Gastrocnemius medialis (tissue), 4 donors: ENCODE results near the gene BMPR2. TPM values are rescaled to one million over a fixed set of nuclear protein-coding genes. Genes with fewer than 3 reads are reported as not detected.
"Not testable (repeated sequence)": the region's sequence is repeated elsewhere in the genome, so short reads cannot be mapped to it uniquely, and the experiment has no call there.

Experiments used
- ATAC-seq, 2 donors: fragments of 150-250 bp; one replicate each; pipeline ENCODE4 v1.9.1; 2016
- DNase-seq, 2 donors: peaks; one replicate each; pipeline ENCODE4 v3.0.0-alpha.2; 2019
- H3K27ac ChIP-seq, 4 donors: fragments of 200-600 bp; sonication (generic); 1 replicate in 1 of 4; 2 replicates in 3 of 4; pipeline ENCODE4 v1.5.1; 2016 to 2018; ENCODE audit warnings: mild to moderate bottlenecking in 2 of 4, moderate library complexity in 1 of 4
- H3K27me3 ChIP-seq, 3 donors: fragments of 200-600 bp; sonication (generic) in 2 of 3; 1 replicate in 1 of 3; 2 replicates in 2 of 3; pipeline versions ENCODE4 v1.5.1 to v1.6.0; 2016 to 2019; ENCODE audit warnings: mild to moderate bottlenecking in 1 of 3, moderate library complexity in 1 of 3
- H3K36me3 ChIP-seq, 2 donors: fragments of 200-600 bp; sonication (generic) in 1 of 2; one replicate each; pipeline ENCODE4 v1.5.1; 2017 to 2018
- H3K4me1 ChIP-seq, 2 donors: fragments of 200-600 bp; sonication (generic) in 1 of 2; one replicate each; pipeline ENCODE4 v1.5.1; 2016 to 2017; ENCODE audit warnings: mild to moderate bottlenecking in 2 of 2
- H3K4me3 ChIP-seq, 4 donors: fragments of 200-600 bp; sonication (generic) in 3 of 4; 1 replicate in 1 of 4; 2 replicates in 3 of 4; pipeline ENCODE4 v1.5.1; 2016 to 2019; ENCODE audit warnings: mild to moderate bottlenecking in 2 of 4
- H3K9me3 ChIP-seq, 3 donors: fragments of 200-600 bp; sonication (generic) in 2 of 3; 1 replicate in 1 of 3; 2 replicates in 2 of 3; pipeline ENCODE4 v1.5.1; 2016 to 2019
- POLR2A ChIP-seq, 2 donors: fragments of 450-650 bp; IDR thresholded peaks; one replicate each; pipeline ENCODE4 v1.6.1; 2017; ENCODE audit warnings: antibody characterized with exemption in 2 of 2, mild to moderate bottlenecking in 2 of 2, moderate library complexity in 2 of 2
- in situ Hi-C, 4 donors: fragments of 200-750 bp; cut with MboI; loops; one replicate each; pipeline versions ENCODE4 v1.15.0 to v1.8.0; 2017; ENCODE audit warnings: low sequenced_read_pairs in 4 of 4
- intact Hi-C: fragments of 100-400 bp; cut with DNase I; formaldehyde crosslinking; loops from one replicate; pipeline ENCODE4 v1.15.1; 2023; ENCODE audit warnings: low total_unique reads
- total RNA-seq, 4 donors: library from RNA; depleted of rRNA; stranded (reverse); fragments of >200 nt; gene quantifications; one replicate each; pipeline versions ENCODE4 v1.1.0 to v1.2.3, GENCODE V29; 2016
- TF ChIP-seq, protein P1 (sequence below), 5 experiments: fragments of 450-650 bp in 3 of 5; fragments of 200-600 bp in 2 of 5; sonication (generic) in 2 of 5; IDR thresholded peaks in 4 of 5; conservative IDR thresholded peaks in 1 of 5; 1 replicate in 4 of 5; 2 replicates in 1 of 5; pipeline ENCODE4 v1.5.1; 2016 to 2019; ENCODE audit warnings: antibody characterized with exemption in 5 of 5, mild to moderate bottlenecking in 3 of 5, moderate library complexity in 3 of 5

BMPR2 gene
- total RNA-seq, 4 donors from 2014 or later, result 25.0 to 35.0 (median 27.2) TPM

DNA sequence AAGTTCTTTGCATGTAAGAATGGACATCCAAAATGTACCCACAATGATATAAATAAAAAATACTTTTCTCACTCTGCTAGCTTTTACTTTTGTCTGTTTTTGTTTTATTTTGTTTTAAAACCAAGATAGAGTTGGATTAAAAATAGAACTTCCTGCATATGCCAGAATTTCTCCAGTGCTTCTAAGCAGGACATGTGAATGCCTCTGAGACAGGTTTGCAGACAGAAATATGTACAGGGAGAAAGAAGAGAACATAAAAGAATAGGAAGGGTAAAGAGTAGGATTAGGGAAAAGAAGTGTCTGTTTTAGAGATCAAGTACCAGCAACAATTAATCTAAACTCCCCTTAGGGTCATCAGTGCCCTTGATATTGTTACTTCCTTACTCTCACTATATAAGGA lies 114.4 kb downstream of the BMPR2 start:
- Histone ChIP-seq H3K27me3 (no peaks in the 10 kb centered on the region), H3K36me3 (no peaks in the 10 kb centered on the region), H3K4me3 (no peak overlapping the region), H3K4me1 (peaks cover 9 to 13% of the 10 kb centered on the region in 2 donors), H3K27ac (no peak overlapping the region), H3K9me3 (no peaks in the 10 kb centered on the region)
- TF ChIP-seq POLR2A (IDR thresholded peaks at IDR 0.05), result no peak
- TF ChIP-seq, protein P1, sequence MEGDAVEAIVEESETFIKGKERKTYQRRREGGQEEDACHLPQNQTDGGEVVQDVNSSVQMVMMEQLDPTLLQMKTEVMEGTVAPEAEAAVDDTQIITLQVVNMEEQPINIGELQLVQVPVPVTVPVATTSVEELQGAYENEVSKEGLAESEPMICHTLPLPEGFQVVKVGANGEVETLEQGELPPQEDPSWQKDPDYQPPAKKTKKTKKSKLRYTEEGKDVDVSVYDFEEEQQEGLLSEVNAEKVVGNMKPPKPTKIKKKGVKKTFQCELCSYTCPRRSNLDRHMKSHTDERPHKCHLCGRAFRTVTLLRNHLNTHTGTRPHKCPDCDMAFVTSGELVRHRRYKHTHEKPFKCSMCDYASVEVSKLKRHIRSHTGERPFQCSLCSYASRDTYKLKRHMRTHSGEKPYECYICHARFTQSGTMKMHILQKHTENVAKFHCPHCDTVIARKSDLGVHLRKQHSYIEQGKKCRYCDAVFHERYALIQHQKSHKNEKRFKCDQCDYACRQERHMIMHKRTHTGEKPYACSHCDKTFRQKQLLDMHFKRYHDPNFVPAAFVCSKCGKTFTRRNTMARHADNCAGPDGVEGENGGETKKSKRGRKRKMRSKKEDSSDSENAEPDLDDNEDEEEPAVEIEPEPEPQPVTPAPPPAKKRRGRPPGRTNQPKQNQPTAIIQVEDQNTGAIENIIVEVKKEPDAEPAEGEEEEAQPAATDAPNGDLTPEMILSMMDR (IDR thresholded peaks at IDR 0.05 in 4 of 5, conservative IDR thresholded peaks at IDR 0.05 in 1 of 5), result no peak
- in situ Hi-C loops (no loop called here), intact Hi-C loops (no loop called here)
- ATAC-seq, result no peak
- DNase-seq, result no peak

DNA sequence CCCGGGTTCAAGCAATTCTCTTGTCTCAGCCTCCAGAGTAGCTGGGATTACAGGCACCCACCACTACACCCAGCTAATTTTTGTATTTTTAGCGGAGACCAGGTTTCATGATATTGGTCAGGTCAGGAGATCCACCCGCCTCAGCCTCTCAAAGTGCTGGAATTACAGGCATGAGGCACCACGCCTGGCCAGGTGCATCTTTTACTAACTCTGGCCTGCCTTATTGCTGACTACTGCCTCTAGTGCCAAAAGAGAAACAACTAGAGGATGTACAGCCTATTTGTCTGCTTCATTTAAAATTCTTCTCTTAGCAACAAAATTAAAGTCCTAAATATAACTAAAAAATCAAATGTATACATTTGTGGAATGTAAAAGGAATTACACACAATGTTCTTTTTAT lies 115.4 kb downstream of the BMPR2 start:
- Histone ChIP-seq H3K27ac (no peak overlapping the region), H3K4me1 (peaks cover 9 to 13% of the 10 kb centered on the region in 2 donors), H3K4me3 (no peak overlapping the region), H3K9me3 (no peaks in the 10 kb centered on the region), H3K27me3 (no peaks in the 10 kb centered on the region), H3K36me3 (no peaks in the 10 kb centered on the region)
- DNase-seq (no peak), ATAC-seq (no peak)
- in situ Hi-C loops (no loop called here), intact Hi-C loops (no loop called here)
- no peak for TF ChIP-seq POLR2A (IDR thresholded peaks at IDR 0.05)
- TF ChIP-seq, protein P1 (IDR thresholded peaks at IDR 0.05 in 4 of 5, conservative IDR thresholded peaks at IDR 0.05 in 1 of 5), result no peak

DNA sequence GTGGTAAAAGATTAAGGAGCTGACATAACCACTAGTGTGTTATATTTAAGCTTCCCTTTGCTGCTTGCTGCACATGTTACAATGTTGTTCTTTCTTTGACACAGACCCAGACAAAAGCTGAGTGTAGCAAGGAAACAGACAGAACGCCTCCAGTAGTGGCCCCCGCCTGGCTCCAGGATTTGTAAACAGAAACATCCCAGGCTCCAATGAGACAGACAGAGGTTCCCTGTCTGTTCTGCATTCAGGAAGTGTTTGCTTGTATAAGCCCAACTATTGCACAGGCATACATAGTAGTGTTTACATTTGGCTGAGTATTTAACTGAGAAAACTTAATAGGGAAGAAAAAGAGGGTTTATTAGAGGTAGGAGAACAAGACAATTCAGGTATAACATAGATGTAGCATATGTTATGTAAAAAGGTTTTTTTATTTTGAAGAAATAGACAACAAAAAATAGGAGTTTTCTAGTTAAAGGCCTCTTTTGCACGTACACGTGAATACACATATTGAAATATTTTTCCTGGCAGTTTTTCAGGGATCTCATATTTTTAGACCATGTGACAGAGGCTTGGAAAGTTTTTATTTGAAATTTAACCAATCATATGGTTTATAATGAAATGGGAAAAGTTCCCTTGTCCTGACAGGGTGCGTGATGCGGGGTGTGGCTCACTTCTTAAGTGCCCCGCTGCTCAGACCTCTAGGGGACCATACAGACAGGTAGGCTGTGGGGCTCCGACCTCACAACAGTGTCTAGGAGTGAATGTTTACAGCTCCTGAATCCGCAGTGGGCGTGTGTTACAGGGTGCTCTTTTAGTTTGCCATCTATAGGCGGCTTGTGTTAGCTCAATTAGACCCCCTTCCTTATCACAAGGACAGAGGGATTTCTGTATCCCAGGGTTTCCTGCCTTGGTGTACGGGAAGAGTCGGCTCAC lies 118.4 kb downstream of the BMPR2 start:
- no peaks in the 10 kb centered on the region for H3K27me3 ChIP-seq
- intact Hi-C loops, result no loop called here
- H3K9me3 ChIP-seq, result no peaks in the 10 kb centered on the region
- in situ Hi-C loops, result no loop called here
- H3K27ac ChIP-seq, result no peak overlapping the region
- no peaks in the 10 kb centered on the region for H3K36me3 ChIP-seq
- ATAC-seq (no peak), DNase-seq (no peak)
- no peak overlapping the region for H3K4me3 ChIP-seq
- TF ChIP-seq POLR2A (IDR thresholded peaks at IDR 0.05), result no peak
- TF ChIP-seq, protein P1 (IDR thresholded peaks at IDR 0.05 in 4 of 5, conservative IDR thresholded peaks at IDR 0.05 in 1 of 5), result no peak
- peaks cover 9 to 13% of the 10 kb centered on the region in 2 donors for H3K4me1 ChIP-seq

DNA sequence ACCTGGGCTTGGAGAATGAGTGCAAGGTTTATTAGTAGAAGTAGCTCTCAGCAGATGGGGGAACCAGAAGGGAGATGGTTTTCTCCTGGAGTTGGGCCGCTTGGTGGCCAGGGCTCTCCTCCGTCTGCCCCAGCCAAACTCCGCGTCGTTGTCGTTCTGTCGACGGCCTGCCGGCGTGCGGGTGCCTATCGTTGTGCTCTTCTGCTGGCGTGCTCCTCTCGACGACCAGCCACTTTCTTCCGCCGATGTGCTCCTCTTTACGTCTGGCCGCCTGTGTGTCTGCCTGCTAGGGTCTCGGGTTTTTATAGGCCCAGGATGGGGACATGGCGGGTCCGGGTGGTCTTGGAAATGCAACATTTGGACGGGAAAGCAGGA lies 119.1 kb downstream of the BMPR2 start:
- Histone ChIP-seq H3K9me3 (no peaks in the 10 kb centered on the region), H3K36me3 (no peaks in the 10 kb centered on the region), H3K27me3 (no peaks in the 10 kb centered on the region), H3K4me3 (no peak overlapping the region), H3K27ac (no peak overlapping the region), H3K4me1 (peaks cover 7 to 8% of the 10 kb centered on the region in 2 donors)
- no peak for ATAC-seq
- intact Hi-C loops (no loop called here), in situ Hi-C loops (no loop called here)
- no peak for TF ChIP-seq POLR2A (IDR thresholded peaks at IDR 0.05)
- TF ChIP-seq, protein P1 (IDR thresholded peaks at IDR 0.05 in 4 of 5, conservative IDR thresholded peaks at IDR 0.05 in 1 of 5), result no peak
- no peak for DNase-seq

DNA sequence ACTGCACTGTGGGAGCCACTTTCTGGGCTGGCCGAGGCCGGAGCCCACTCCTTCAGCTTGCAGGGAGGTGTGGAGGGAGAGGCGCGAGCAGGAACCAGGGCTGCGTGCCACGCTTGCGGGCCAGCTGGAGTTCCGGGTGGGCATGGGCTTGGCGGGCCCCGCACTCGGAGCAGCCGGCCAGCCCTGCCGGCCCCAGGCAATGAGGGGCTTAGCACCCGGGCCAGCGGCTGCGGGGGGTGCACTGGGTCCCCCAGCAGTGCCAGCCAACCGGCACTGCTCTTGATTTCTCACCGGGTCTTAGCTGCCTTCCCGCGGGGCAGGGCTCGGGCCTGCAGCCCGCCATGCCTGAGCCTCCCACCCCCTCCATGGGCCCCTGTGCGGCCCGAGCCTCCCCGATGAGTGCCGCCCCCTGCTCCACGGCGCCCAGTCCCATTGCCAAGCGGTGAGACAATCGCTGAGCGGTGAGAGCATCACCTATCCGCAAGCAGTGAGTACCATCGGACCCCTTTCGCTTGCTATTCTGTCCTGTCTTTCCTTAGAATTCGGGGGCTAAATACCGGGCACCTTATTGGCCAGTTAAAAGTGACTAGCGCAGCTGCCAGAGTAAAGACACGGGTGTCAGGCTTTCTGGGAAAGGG lies 120.8 kb downstream of the BMPR2 start:
- intact Hi-C loops, H3K9me3 ChIP-seq, H3K4me3 ChIP-seq, H3K36me3 ChIP-seq, H3K27me3 ChIP-seq, ATAC-seq, DNase-seq, H3K4me1 ChIP-seq, H3K27ac ChIP-seq, in situ Hi-C loops: not testable (repeated sequence)

DNA sequence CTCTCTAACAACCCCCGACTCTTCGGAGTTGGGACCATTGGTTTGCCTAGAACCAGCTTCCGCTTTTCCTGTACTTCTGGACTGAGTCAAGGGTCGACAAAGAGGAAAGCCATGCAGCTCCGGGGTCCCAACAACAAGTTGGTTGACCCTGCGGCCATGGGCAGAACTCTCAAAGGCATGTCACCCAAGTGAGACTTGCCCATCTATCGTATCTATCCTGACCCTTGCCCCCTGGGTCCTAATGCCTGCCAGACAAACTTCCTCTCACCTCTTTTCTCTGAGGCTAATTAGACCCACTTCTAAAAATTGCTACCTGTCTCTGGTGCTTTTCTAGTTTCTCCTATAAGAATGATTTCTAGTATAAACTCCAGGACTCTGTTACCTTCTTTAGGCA lies 121.3 kb downstream of the BMPR2 start:
- H3K9me3 ChIP-seq, in situ Hi-C loops, H3K27ac ChIP-seq, H3K4me1 ChIP-seq, H3K4me3 ChIP-seq, H3K36me3 ChIP-seq, ATAC-seq, H3K27me3 ChIP-seq, intact Hi-C loops, DNase-seq: not testable (repeated sequence)

DNA sequence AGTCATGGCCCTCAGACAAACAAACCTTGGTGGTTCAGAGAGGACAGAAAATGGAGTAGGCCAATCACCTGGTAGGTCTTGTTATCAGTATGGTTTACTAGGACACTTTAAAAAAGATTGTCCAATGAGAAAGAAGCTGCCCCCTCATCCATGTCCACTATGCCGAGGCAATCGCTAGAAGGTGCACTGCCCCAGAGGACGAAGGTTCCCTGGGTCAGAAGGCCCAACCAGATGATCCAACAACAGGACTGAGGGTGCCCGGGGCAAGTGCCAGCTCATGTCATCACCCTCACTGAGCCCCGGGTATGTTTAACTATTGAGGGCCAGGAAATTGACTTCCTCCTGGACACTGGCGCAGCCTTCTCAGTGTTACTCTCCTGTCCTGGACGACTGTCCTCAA lies 123.7 kb downstream of the BMPR2 start:
- H3K9me3 ChIP-seq, H3K4me1 ChIP-seq, H3K4me3 ChIP-seq, DNase-seq, ATAC-seq, intact Hi-C loops, H3K27me3 ChIP-seq, H3K27ac ChIP-seq, H3K36me3 ChIP-seq, in situ Hi-C loops: not testable (repeated sequence)
